ENCODE data around the gene ACTC1.
"Not testable (repeated sequence)": the region's sequence is repeated elsewhere in the genome, so short reads cannot be mapped to it uniquely, and the experiment has no call there.

DNA sequence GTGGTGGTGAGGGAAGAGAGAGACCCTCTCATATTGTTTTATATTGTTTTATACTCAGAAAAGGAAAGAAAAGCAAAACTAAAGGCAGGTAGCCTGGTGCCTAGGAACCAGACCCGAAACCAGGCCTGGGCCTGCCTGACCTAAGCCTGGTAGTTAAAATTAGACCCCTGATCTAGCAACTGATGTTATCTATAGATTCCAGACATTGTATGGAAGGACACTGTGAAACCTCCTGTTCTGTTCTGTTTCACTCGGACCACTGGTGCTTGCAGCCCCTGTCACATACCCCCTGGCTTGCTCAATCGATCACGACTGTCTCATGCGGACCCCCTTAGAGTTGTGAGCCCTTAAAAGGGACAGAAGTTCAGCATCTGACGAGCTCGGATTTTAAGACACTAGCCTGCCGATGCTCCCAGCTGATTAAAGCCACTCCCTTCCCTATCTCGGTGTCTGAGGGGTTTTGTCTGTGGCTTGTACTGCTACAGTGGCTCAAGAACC is 17.6 kb upstream of the ACTC1 start:
- TF ChIP-seq, protein P1, sequence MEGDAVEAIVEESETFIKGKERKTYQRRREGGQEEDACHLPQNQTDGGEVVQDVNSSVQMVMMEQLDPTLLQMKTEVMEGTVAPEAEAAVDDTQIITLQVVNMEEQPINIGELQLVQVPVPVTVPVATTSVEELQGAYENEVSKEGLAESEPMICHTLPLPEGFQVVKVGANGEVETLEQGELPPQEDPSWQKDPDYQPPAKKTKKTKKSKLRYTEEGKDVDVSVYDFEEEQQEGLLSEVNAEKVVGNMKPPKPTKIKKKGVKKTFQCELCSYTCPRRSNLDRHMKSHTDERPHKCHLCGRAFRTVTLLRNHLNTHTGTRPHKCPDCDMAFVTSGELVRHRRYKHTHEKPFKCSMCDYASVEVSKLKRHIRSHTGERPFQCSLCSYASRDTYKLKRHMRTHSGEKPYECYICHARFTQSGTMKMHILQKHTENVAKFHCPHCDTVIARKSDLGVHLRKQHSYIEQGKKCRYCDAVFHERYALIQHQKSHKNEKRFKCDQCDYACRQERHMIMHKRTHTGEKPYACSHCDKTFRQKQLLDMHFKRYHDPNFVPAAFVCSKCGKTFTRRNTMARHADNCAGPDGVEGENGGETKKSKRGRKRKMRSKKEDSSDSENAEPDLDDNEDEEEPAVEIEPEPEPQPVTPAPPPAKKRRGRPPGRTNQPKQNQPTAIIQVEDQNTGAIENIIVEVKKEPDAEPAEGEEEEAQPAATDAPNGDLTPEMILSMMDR (IDR thresholded peaks at IDR 0.05): not testable (repeated sequence)
- TF ChIP-seq POLR2A (IDR thresholded peaks at IDR 0.05): not testable (repeated sequence)

Data from uterus (tissue), 2 donors.